ENCODE results near the gene DRC7.

DNA sequence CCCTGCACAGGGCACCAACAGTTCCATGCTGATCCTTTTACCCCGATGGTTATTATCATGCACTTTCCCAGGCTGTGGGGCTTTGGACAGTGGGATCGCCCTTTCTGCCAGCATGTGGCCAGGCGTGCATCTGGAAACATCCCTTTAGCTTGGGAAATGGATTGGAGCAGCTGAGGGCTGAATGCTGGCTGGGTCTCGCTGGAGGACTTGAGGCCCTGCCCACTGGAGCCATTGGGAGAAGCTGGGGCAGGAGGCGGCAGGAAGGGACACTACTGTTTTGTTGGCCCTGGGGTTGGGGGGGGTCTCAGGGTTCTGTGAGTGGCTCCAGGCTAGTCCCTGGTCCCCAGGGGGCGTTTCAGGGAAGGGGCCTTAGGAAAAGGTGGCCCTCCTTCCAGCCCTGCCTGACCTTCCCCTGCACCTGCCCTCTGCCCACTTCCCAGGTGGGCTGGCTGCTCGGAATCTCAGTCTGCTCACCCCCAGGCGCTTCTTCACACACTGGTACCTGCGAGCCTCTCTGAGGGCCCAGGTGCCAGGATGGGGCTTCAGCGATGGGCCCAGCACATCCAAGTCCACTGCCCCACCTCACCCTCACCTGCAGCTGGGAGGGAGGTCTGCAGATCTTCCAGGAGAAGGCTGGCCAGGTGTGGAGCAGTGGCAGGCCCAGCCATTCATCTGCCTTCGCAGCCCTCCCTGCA is 28.1 kb upstream of the DRC7 start:
- TF ChIP-seq, protein P1, sequence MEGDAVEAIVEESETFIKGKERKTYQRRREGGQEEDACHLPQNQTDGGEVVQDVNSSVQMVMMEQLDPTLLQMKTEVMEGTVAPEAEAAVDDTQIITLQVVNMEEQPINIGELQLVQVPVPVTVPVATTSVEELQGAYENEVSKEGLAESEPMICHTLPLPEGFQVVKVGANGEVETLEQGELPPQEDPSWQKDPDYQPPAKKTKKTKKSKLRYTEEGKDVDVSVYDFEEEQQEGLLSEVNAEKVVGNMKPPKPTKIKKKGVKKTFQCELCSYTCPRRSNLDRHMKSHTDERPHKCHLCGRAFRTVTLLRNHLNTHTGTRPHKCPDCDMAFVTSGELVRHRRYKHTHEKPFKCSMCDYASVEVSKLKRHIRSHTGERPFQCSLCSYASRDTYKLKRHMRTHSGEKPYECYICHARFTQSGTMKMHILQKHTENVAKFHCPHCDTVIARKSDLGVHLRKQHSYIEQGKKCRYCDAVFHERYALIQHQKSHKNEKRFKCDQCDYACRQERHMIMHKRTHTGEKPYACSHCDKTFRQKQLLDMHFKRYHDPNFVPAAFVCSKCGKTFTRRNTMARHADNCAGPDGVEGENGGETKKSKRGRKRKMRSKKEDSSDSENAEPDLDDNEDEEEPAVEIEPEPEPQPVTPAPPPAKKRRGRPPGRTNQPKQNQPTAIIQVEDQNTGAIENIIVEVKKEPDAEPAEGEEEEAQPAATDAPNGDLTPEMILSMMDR (conservative IDR thresholded peaks at IDR 0.05) = no peak
- TF ChIP-seq EZH2 (IDR thresholded peaks at IDR 0.05; ENCODE audit: low read depth) = no peak
